HEK293 (cell line): Measurements from ENCODE around the gene TXNIP.

Source experiments
- CTCF ChIA-PET: fragments of 350-600 bp; formaldehyde crosslinking; extraction: SDS; loops from one replicate; lab custom pipeline; 2021; ENCODE audit warnings: antibody characterized with exemption; lab: Yijun Ruan, JAX
- POLR2A ChIA-PET: fragments of 300-600 bp; formaldehyde crosslinking; extraction: SDS; loops from one replicate; lab custom pipeline; 2020; ENCODE audit warnings: antibody characterized with exemption, inconsistent platforms; lab: Yijun Ruan, JAX
- H3K27ac ChIP-seq: fragments of 200-500 bp; sonication (Bioruptor generic); 2 replicates; pipeline ENCODE4 v1.5.1; 2014; ENCODE audit warnings: low read depth, low read length, control low read depth, inconsistent platforms; ENCODE audit errors: extremely low read depth
- H3K36me3 ChIP-seq, 2 experiments: fragments of 200-500 bp in 1 of 2; sonication (Bioruptor generic) in 1 of 2; 1 replicate in 1 of 2; 2 replicates in 1 of 2; pipeline ENCODE4 v1.5.1; 2014 to 2017; ENCODE audit warnings: inconsistent platforms in 2 of 2, low read length in 2 of 2; ENCODE audit not compliant: control insufficient read depth in 2 of 2, insufficient read depth in 1 of 2
- H3K4me1 ChIP-seq: fragments of 200-500 bp; sonication (Bioruptor generic); 2 replicates; pipeline ENCODE4 v1.5.1; 2014; ENCODE audit warnings: mild to moderate bottlenecking, low read length, inconsistent platforms; ENCODE audit not compliant: control insufficient read depth, insufficient read depth
- H3K4me3 ChIP-seq: 2 replicates; pipeline ENCODE4 v1.5.1; 2011; ENCODE audit warnings: low read depth, mild to moderate bottlenecking, control low read depth, low read length, moderate library complexity
- H3K9me3 ChIP-seq: fragments of 200-500 bp; sonication (Bioruptor generic); 2 replicates; pipeline ENCODE4 v1.5.1; 2014; ENCODE audit warnings: low read depth, low read length, inconsistent platforms; ENCODE audit not compliant: control insufficient read depth, insufficient read depth
- CTCF ChIP-seq: fragments of 450-650 bp; formaldehyde crosslinking; IDR thresholded peaks from 2 replicates; pipeline ENCODE4 v1.5.1; 2016; ENCODE audit warnings: missing biosample characterization, missing genetic modification characterization
- GLIS1 ChIP-seq: fragments of 450-650 bp; formaldehyde crosslinking; IDR thresholded peaks from 2 replicates; pipeline ENCODE4 v1.5.1; 2016; ENCODE audit warnings: missing biosample characterization, missing genetic modification characterization
- IKZF3 ChIP-seq: fragments of 450-650 bp; IDR thresholded peaks from 2 replicates; pipeline ENCODE4 v1.5.0; 2018; ENCODE audit warnings: missing biosample characterization, mild to moderate bottlenecking, missing genetic modification characterization, moderate library complexity
- REPIN1 ChIP-seq: fragments of 450-650 bp; formaldehyde crosslinking; IDR thresholded peaks from 2 replicates; pipeline ENCODE4 v1.5.1; 2017; ENCODE audit warnings: missing biosample characterization, missing genetic modification characterization, low read depth
- SCRT1 ChIP-seq: fragments of 450-650 bp; formaldehyde crosslinking; IDR thresholded peaks from 2 replicates; pipeline ENCODE4 v1.5.1; 2016; ENCODE audit warnings: missing biosample characterization, missing genetic modification characterization, borderline replicate concordance
- TRIM28 ChIP-seq: IDR thresholded peaks from 2 replicates; pipeline ENCODE4 v1.6.1; 2011; ENCODE audit warnings: low read length, control low read depth, borderline replicate concordance
- WT1 ChIP-seq: fragments of 450-650 bp; formaldehyde crosslinking; IDR thresholded peaks from 2 replicates; pipeline ENCODE4 v1.5.1; 2016; ENCODE audit warnings: missing biosample characterization, missing genetic modification characterization
- ZBTB1 ChIP-seq: fragments of 450-650 bp; formaldehyde crosslinking; IDR thresholded peaks from 2 replicates; pipeline ENCODE4 v1.5.1; 2016; ENCODE audit warnings: missing biosample characterization, missing genetic modification characterization
- ZBTB17 ChIP-seq: fragments of 450-650 bp; formaldehyde crosslinking; IDR thresholded peaks from 2 replicates; pipeline ENCODE4 v1.5.1; 2016; ENCODE audit warnings: missing biosample characterization, missing genetic modification characterization
- ZBTB20 ChIP-seq: fragments of 450-650 bp; formaldehyde crosslinking; IDR thresholded peaks from 2 replicates; pipeline ENCODE4 v1.5.1; 2016; ENCODE audit warnings: missing biosample characterization, missing genetic modification characterization
- ZBTB48 ChIP-seq: fragments of 450-650 bp; formaldehyde crosslinking; IDR thresholded peaks from 2 replicates; pipeline ENCODE4 v1.5.1; 2016; ENCODE audit warnings: missing biosample characterization, missing genetic modification characterization
- ZEB2 ChIP-seq: fragments of 450-650 bp; formaldehyde crosslinking; IDR thresholded peaks from 2 replicates; pipeline ENCODE4 v1.5.1; 2016; ENCODE audit warnings: missing biosample characterization, missing genetic modification characterization
- ZNF112 ChIP-seq: fragments of 450-650 bp; formaldehyde crosslinking; IDR thresholded peaks from 2 replicates; pipeline ENCODE4 v1.5.0; 2017; ENCODE audit warnings: missing biosample characterization, missing genetic modification characterization
- ZNF140 ChIP-seq: fragments of 450-650 bp; formaldehyde crosslinking; IDR thresholded peaks from 2 replicates; pipeline ENCODE4 v1.5.1; 2016; ENCODE audit warnings: missing biosample characterization, missing genetic modification characterization
- ZNF16 ChIP-seq: fragments of 450-650 bp; formaldehyde crosslinking; IDR thresholded peaks from 2 replicates; pipeline ENCODE4 v1.5.1; 2016; ENCODE audit warnings: low read depth, missing biosample characterization, missing genetic modification characterization
- ZNF266 ChIP-seq: fragments of 450-650 bp; formaldehyde crosslinking; IDR thresholded peaks from 2 replicates; pipeline ENCODE4 v1.5.1; 2016; ENCODE audit warnings: missing biosample characterization, missing genetic modification characterization, low read depth
- ZNF335 ChIP-seq: fragments of 450-650 bp; formaldehyde crosslinking; conservative IDR thresholded peaks from 2 replicates; pipeline ENCODE4 v1.5.1; 2016; ENCODE audit warnings: missing biosample characterization, missing genetic modification characterization
- ZNF341 ChIP-seq: fragments of 450-650 bp; formaldehyde crosslinking; IDR thresholded peaks from 2 replicates; pipeline ENCODE4; 2016; ENCODE audit warnings: low read depth, missing biosample characterization, missing genetic modification characterization
- ZNF366 ChIP-seq: fragments of 450-650 bp; formaldehyde crosslinking; conservative IDR thresholded peaks from 2 replicates; pipeline ENCODE4 v1.5.1; 2016; ENCODE audit warnings: missing biosample characterization, missing genetic modification characterization
- ZNF426 ChIP-seq: fragments of 450-650 bp; formaldehyde crosslinking; IDR thresholded peaks from 2 replicates; pipeline ENCODE4 v1.5.1; 2017; ENCODE audit warnings: missing biosample characterization, missing genetic modification characterization, mild to moderate bottlenecking, inconsistent platforms, moderate library complexity
- ZNF510 ChIP-seq: fragments of 450-650 bp; formaldehyde crosslinking; IDR thresholded peaks from 2 replicates; pipeline ENCODE4 v1.5.1; 2018; ENCODE audit warnings: mild to moderate bottlenecking, missing genetic modification characterization, missing biosample characterization; ENCODE audit not compliant: insufficient replicate concordance
- ZNF600 ChIP-seq: fragments of 450-650 bp; formaldehyde crosslinking; IDR thresholded peaks from 2 replicates; pipeline ENCODE4 v1.5.1; 2016; ENCODE audit warnings: missing biosample characterization, missing genetic modification characterization
- ZNF654 ChIP-seq: fragments of 450-650 bp; formaldehyde crosslinking; IDR thresholded peaks from 2 replicates; pipeline ENCODE4 v1.5.1; 2016; ENCODE audit warnings: low read depth, missing biosample characterization, missing genetic modification characterization
- ZNF677 ChIP-seq: fragments of 450-650 bp; IDR thresholded peaks from 2 replicates; pipeline ENCODE4 v1.5.0; 2018; ENCODE audit warnings: missing biosample characterization, mild to moderate bottlenecking, missing genetic modification characterization, moderate library complexity
- ZNF837 ChIP-seq: fragments of 450-650 bp; formaldehyde crosslinking; IDR thresholded peaks from 2 replicates; pipeline ENCODE4 v1.5.1; 2016; ENCODE audit warnings: missing biosample characterization, missing genetic modification characterization
- ZNF843 ChIP-seq: fragments of 450-650 bp; formaldehyde crosslinking; IDR thresholded peaks from 2 replicates; pipeline ENCODE4 v1.5.1; 2016; ENCODE audit warnings: missing biosample characterization, missing genetic modification characterization
- ZSCAN18 ChIP-seq: fragments of 450-650 bp; formaldehyde crosslinking; IDR thresholded peaks from 2 replicates; pipeline ENCODE4 v1.5.1; 2016; ENCODE audit warnings: missing biosample characterization, missing genetic modification characterization
- ZSCAN23 ChIP-seq: fragments of 450-650 bp; formaldehyde crosslinking; IDR thresholded peaks from 2 replicates; pipeline ENCODE4 v1.5.1; 2016; ENCODE audit warnings: missing biosample characterization, missing genetic modification characterization
- ZSCAN30 ChIP-seq: fragments of 450-650 bp; IDR thresholded peaks from 2 replicates; pipeline ENCODE4 v1.5.1; 2018; ENCODE audit warnings: missing biosample characterization, mild to moderate bottlenecking, missing genetic modification characterization, moderate library complexity
- TF ChIP-seq, protein P1 (sequence below): fragments of 450-650 bp; formaldehyde crosslinking; IDR thresholded peaks from 2 replicates; pipeline ENCODE4 v1.5.1; 2016; ENCODE audit warnings: missing biosample characterization, missing genetic modification characterization

TXNIP gene

DNA sequence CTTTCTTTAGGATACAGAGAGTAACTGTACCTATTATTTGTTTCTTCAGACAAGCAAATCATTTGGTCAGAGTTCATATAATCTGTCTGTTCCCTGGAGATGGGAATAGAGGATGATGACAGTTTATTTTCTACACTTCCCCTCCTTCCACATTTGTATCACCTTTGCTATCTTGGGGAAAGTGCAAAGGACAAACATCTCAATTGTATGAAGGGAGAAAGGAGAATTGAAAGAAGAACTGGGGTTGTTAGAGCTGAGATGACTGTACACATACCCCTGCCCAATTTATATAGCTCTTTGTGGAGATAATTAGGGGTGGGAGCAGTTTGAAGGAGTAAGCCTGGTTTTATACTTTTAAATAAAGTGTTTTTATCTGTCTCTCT lies 17.9 kb downstream of the TXNIP start:
- Histone ChIP-seq H3K4me3 (no peak overlapping the region), H3K4me1 (peaks cover 6% of the 10 kb centered on the region), H3K27ac (peak overlapping the region; percentile 60), H3K9me3 (no peaks in the 10 kb centered on the region), H3K36me3 (no peaks in the 10 kb centered on the region)
- ChIA-PET CTCF (interaction anchor here (0.6 to 6.8 kb wide), 16 partner anchors 12 to 133 kb away, joined by 3 to 227 read pairs (median 4); partner anchors contain the start of genes ANKRD34A, LIX1L, NUDT17 and POLR3GL), POLR2A (interaction anchor here (0.6 to 3.7 kb wide), 9 partner anchors 12 to 120 kb away, joined by 3 to 30 read pairs (median 8); partner anchors contain the start of genes ANKRD34A, LIX1L, PEX11B and PIAS3)
- no peak for TF ChIP-seq SCRT1 (tag by site-specific recombination)
- TF ChIP-seq ZNF426 (tag by site-specific recombination): no peak

GRCh38 chr1:145977486-145978470 lies 18.6 kb downstream of the TXNIP start:
- CTCF ChIA-PET: interaction anchor here (0.6 to 6.8 kb wide), 29 partner anchors 12 to 1191 kb away, joined by 3 to 227 read pairs (median 4); partner anchors contain the start of genes ANKRD34A, LIX1L, NUDT17 and POLR3GL
- POLR2A ChIA-PET: interaction anchor here (0.6 to 3.7 kb wide), 5 partner anchors 13 to 86 kb away, joined by 3 to 30 read pairs (median 6); partner anchors contain the start of genes ANKRD34A, POLR3GL and RBM8A
- H3K4me3 ChIP-seq: no peak overlapping the region
- no peaks in the 10 kb centered on the region for H3K9me3 ChIP-seq
- H3K4me1 ChIP-seq: peaks cover 6% of the 10 kb centered on the region
- H3K27ac ChIP-seq: no peak overlapping the region
- no peaks in the 10 kb centered on the region for H3K36me3 ChIP-seq
- no peak for TF ChIP-seq ZNF677 (tag by site-specific recombination)
- TF ChIP-seq ZSCAN30 (tag by site-specific recombination): peak; percentile 82
- peak; percentile 65; the same call in 1 of the 2 replicates for TF ChIP-seq ZNF600 (tag by site-specific recombination)
- no peak for TF ChIP-seq WT1
- TF ChIP-seq CTCF (tag by site-specific recombination): peak; percentile 89
- peak; percentile 46; the same call in 1 of the 2 replicates for TF ChIP-seq TRIM28
- TF ChIP-seq ZNF837 (tag by site-specific recombination): no peak
- TF ChIP-seq ZNF341 (tag by site-specific recombination): peak; percentile 78
- no peak for TF ChIP-seq ZNF510 (tag by site-specific recombination)
- TF ChIP-seq ZNF335 (tag by site-specific recombination): 0 out of 2 replicates have a peak, but pooled peaks have one; percentile 35
- TF ChIP-seq ZSCAN18 (tag by site-specific recombination): no peak
- TF ChIP-seq, protein P1, sequence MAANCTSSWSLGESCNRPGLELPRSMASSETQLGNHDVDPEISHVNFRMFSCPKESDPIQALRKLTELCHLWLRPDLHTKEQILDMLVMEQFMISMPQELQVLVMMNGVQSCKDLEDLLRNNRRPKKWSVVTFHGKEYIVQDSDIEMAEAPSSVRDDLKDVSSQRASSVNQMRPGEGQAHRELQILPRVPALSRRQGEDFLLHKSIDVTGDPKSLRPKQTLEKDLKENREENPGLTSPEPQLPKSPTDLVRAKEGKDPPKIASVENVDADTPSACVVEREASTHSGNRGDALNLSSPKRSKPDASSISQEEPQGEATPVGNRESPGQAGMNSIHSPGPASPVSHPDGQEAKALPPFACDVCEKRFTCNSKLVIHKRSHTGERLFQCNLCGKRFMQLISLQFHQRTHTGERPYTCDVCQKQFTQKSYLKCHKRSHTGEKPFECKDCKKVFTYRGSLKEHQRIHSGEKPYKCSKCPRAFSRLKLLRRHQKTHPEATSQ (tag by site-specific recombination): no peak
- TF ChIP-seq ZNF654 (tag by site-specific recombination): peak; percentile 95
- no peak for TF ChIP-seq REPIN1 (tag by site-specific recombination)
- TF ChIP-seq ZNF112: no peak
- no peak for TF ChIP-seq ZBTB1 (tag by site-specific recombination)
- no peak for TF ChIP-seq ZNF16 (tag by site-specific recombination)
- TF ChIP-seq ZEB2 (tag by site-specific recombination): peak; percentile 37; the same call in 1 of the 2 replicates
- peak; percentile 46 for TF ChIP-seq GLIS1 (tag by site-specific recombination)
- no peak for TF ChIP-seq ZNF843 (tag by site-specific recombination)
- 0 out of 2 replicates have a peak, but pooled peaks have one; percentile 49 for TF ChIP-seq ZNF366 (tag by site-specific recombination)
- TF ChIP-seq ZNF266: no peak
- no peak for TF ChIP-seq ZBTB20 (tag by site-specific recombination)
- TF ChIP-seq ZNF140 (tag by site-specific recombination): peak; percentile 100
- TF ChIP-seq ZBTB17 (tag by site-specific recombination): 0 out of 2 replicates have a peak, but pooled peaks have one; percentile 50
- peak; percentile 35; the same call in 1 of the 2 replicates for TF ChIP-seq IKZF3 (tag by site-specific recombination)
- no peak for TF ChIP-seq ZSCAN23 (tag by site-specific recombination)
- TF ChIP-seq ZBTB48 (tag by site-specific recombination): peak; percentile 85
